ENCODE data around the gene AP5B1.

Gene AP5B1

GRCh38 chr11:65806979-65807378 is 26.2 kb upstream of the AP5B1 start:
- no peak for TF ChIP-seq POLR2AphosphoS5 (IDR thresholded peaks at IDR 0.05; ENCODE audit: low read depth, low read length)
- TF ChIP-seq SIN3A (IDR thresholded peaks at IDR 0.05; ENCODE audit: borderline replicate concordance, insufficient read depth, low read length) = no peak
- no peak for TF ChIP-seq FOXP2 (optimal IDR thresholded peaks at IDR 0.05; ENCODE audit: borderline replicate concordance, extremely low read depth, extremely low read length, insufficient read depth)
- TF ChIP-seq, protein P1, sequence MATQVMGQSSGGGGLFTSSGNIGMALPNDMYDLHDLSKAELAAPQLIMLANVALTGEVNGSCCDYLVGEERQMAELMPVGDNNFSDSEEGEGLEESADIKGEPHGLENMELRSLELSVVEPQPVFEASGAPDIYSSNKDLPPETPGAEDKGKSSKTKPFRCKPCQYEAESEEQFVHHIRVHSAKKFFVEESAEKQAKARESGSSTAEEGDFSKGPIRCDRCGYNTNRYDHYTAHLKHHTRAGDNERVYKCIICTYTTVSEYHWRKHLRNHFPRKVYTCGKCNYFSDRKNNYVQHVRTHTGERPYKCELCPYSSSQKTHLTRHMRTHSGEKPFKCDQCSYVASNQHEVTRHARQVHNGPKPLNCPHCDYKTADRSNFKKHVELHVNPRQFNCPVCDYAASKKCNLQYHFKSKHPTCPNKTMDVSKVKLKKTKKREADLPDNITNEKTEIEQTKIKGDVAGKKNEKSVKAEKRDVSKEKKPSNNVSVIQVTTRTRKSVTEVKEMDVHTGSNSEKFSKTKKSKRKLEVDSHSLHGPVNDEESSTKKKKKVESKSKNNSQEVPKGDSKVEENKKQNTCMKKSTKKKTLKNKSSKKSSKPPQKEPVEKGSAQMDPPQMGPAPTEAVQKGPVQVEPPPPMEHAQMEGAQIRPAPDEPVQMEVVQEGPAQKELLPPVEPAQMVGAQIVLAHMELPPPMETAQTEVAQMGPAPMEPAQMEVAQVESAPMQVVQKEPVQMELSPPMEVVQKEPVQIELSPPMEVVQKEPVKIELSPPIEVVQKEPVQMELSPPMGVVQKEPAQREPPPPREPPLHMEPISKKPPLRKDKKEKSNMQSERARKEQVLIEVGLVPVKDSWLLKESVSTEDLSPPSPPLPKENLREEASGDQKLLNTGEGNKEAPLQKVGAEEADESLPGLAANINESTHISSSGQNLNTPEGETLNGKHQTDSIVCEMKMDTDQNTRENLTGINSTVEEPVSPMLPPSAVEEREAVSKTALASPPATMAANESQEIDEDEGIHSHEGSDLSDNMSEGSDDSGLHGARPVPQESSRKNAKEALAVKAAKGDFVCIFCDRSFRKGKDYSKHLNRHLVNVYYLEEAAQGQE (IDR thresholded peaks at IDR 0.05; ENCODE audit: insufficient read depth in 1 of 2, low read depth in 2 of 2, low read length in 2 of 2) = no peak
- TF ChIP-seq TAF1 (IDR thresholded peaks at IDR 0.05; ENCODE audit: borderline replicate concordance, insufficient read depth, low read length) = no peak

- TF ChIP-seq SIN3A (IDR thresholded peaks at IDR 0.05; ENCODE audit: borderline replicate concordance, insufficient read depth, low read length) = no peak
- no peak for TF ChIP-seq TAF1 (IDR thresholded peaks at IDR 0.05; ENCODE audit: borderline replicate concordance, insufficient read depth, low read length)
- TF ChIP-seq FOXP2 (optimal IDR thresholded peaks at IDR 0.05; ENCODE audit: borderline replicate concordance, extremely low read depth, extremely low read length, insufficient read depth) = no peak
- TF ChIP-seq POLR2AphosphoS5 (IDR thresholded peaks at IDR 0.05; ENCODE audit: low read depth, low read length) = no peak
- TF ChIP-seq, protein P1 (IDR thresholded peaks at IDR 0.05; ENCODE audit: insufficient read depth in 1 of 2, low read depth in 2 of 2, low read length in 2 of 2) = no peak
Measured at GRCh38 chr11:65803797-65804492, 23.2 kb upstream of the AP5B1 start.

DNA sequence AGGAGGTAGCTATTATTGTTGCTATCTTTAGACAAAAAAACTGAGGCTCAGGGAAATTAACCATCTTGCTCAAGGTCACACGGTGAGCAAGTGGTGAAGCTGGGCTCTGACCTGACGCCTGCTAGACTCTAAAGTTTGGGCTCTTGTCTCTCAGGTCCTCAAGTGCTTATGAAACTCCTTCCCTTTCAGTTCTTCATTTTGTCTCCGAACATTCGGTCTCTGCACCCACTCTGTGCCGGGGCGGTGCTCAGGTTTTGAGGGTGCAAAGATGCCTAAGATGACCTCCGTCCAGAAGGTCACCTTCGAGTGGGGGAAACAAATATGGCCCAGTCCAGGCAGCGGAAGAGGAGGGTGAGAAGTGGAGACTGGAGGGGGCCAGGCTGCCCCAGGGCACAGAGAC is 22.1 kb upstream of the AP5B1 start:
- no peak for TF ChIP-seq SIN3A (IDR thresholded peaks at IDR 0.05; ENCODE audit: borderline replicate concordance, insufficient read depth, low read length)
- no peak for TF ChIP-seq POLR2AphosphoS5 (IDR thresholded peaks at IDR 0.05; ENCODE audit: low read depth, low read length)
- no peak for TF ChIP-seq FOXP2 (optimal IDR thresholded peaks at IDR 0.05; ENCODE audit: borderline replicate concordance, extremely low read depth, extremely low read length, insufficient read depth)
- TF ChIP-seq, protein P1 (IDR thresholded peaks at IDR 0.05; ENCODE audit: insufficient read depth in 1 of 2, low read depth in 2 of 2, low read length in 2 of 2) = no peak
- no peak for TF ChIP-seq TAF1 (IDR thresholded peaks at IDR 0.05; ENCODE audit: borderline replicate concordance, insufficient read depth, low read length)

DNA sequence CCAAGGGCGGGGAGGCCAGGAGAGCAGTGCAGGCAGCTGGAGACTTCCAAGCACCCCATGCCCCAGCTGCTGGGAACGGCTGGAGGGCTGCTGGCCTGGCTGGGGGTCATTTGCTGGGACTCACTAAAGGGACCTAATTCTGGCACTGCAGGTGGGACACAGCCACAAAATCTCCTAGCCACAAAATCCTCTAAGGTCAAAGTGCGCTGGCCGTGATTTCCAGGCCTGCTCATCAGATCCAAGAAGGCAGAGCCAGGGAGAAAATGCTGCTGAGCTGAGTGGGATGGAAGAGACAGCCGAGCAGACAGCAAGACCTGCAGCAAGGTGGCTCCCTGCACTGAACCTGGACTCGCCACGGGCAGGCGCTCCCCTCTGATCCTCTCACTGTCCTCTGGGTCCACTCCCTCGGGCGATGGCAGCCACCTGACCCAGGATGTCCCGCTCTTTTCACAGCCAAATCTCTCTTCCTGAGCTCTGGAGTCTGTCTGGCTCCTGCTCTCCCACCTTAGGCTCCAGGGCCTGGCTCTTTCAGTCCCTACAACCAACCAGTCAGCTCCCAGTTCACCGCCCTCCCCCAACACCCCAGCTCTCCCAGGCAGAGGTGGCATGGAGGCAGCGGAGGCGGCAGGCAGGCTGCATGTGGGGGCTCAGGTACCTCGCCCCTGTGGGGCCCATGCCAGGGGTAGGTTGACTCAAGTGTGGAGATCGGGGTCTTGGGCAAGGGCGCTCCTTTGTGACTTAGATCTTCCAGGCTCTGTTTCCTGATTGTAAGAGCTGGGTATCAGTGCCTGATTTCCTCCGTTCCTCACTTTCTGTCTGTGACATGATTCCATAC is 20.6 kb upstream of the AP5B1 start:
- TF ChIP-seq POLR2AphosphoS5 (IDR thresholded peaks at IDR 0.05; ENCODE audit: low read depth, low read length) = no peak
- TF ChIP-seq, protein P1 (IDR thresholded peaks at IDR 0.05; ENCODE audit: insufficient read depth in 1 of 2, low read depth in 2 of 2, low read length in 2 of 2) = no peak
- TF ChIP-seq SIN3A (IDR thresholded peaks at IDR 0.05; ENCODE audit: borderline replicate concordance, insufficient read depth, low read length) = no peak

Measured in PFSK-1 (cell line).